ENCODE data around the gene OR4X1. TPM values are rescaled to one million over a fixed set of nuclear protein-coding genes. Genes with fewer than 3 reads are reported as not detected.
"Not testable (repeated sequence)": the region's sequence is repeated elsewhere in the genome, so short reads cannot be mapped to it uniquely, and the experiment has no call there.

OR4X1 gene
- total RNA-seq, 1 donor from 2014 or later: not detected

DNA sequence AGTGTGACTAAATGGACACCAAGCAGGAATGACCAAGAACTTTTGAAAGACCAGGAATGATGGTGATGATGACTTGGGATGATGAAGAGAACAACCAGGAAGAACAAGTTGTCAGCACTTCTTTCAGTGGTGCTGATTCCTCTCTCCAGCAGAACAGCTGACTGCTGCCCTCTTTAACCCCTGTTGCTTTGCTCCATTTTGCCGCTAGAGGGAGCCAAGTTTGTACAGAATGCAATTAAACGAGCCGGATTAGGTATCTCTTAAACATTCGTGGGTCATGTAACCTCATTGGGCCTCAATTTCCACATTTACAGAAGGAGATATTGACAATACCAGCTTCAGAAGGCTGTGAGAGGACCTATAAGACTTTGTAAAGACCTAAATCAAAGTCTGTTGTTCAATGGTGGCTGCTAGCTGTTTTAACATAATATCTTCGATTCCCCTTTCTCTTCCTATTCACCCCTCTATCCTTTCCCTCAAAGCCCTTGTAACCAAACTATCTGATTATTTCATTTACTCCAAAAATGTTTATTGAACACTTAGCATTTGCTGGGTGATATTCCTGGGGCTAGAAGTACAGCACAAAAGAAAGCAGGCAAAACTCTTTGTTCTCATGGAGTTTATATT is 44.2 kb downstream of the OR4X1 start:
- DNase-seq: no peak
- Histone ChIP-seq H3K4me3 (no peak overlapping the region), H3K27me3 (no peaks in the 10 kb centered on the region), H3K36me3 (no peaks in the 10 kb centered on the region), H3K9me3 (no peaks in the 10 kb centered on the region), H3K27ac (no peak overlapping the region), H3K4me1 (no peaks in the 10 kb centered on the region)
- intact Hi-C loops (cut with DNase I): no loop called here
- ATAC-seq: peak; percentile 82
- TF ChIP-seq, protein P1, sequence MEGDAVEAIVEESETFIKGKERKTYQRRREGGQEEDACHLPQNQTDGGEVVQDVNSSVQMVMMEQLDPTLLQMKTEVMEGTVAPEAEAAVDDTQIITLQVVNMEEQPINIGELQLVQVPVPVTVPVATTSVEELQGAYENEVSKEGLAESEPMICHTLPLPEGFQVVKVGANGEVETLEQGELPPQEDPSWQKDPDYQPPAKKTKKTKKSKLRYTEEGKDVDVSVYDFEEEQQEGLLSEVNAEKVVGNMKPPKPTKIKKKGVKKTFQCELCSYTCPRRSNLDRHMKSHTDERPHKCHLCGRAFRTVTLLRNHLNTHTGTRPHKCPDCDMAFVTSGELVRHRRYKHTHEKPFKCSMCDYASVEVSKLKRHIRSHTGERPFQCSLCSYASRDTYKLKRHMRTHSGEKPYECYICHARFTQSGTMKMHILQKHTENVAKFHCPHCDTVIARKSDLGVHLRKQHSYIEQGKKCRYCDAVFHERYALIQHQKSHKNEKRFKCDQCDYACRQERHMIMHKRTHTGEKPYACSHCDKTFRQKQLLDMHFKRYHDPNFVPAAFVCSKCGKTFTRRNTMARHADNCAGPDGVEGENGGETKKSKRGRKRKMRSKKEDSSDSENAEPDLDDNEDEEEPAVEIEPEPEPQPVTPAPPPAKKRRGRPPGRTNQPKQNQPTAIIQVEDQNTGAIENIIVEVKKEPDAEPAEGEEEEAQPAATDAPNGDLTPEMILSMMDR (IDR thresholded peaks at IDR 0.05): peak; percentile 79

DNA sequence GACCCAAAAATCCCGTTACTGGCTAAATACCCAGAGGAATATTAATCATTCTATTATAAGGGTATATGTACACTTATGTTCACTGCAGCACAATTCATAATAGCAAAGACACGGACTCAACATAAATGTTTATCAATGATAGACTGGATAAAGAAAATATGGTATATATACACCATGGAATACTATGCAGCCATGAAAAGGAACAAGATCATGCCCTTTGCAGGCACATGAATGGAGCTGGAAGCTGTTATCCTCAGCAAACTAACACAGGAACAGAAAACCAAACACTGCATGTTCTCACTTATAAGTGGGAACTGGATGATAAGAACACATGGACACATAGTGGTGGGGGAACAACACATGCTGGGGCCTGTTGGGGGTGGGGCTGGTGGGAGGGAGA is 49.9 kb downstream of the OR4X1 start:
- intact Hi-C loops (cut with DNase I); H3K36me3 ChIP-seq; H3K27ac ChIP-seq; H3K4me3 ChIP-seq; H3K27me3 ChIP-seq; H3K9me3 ChIP-seq; H3K4me1 ChIP-seq; DNase-seq; ATAC-seq: not testable (repeated sequence)

Other genes starting within 250 kb of the OR4X1 start
- not detected for gene OR4B1, start 47.1 kb upstream of the OR4X1 start, total RNA-seq
- not detected for gene OR4X2, start 18.8 kb upstream of the OR4X1 start, total RNA-seq
- not detected for gene OR4S1, start 42.4 kb downstream of the OR4X1 start, total RNA-seq
- gene OR4C3, start 61.1 kb downstream of the OR4X1 start, total RNA-seq: not detected
- gene OR4C5, start 102.6 kb downstream of the OR4X1 start, total RNA-seq: not detected
- gene OR4A47, start 224.9 kb downstream of the OR4X1 start, total RNA-seq: not detected